Bronchial epithelial cell (primary cell): ENCODE measurements around the gene KCNS3. TPM values are rescaled to one million over a fixed set of nuclear protein-coding genes. Genes with fewer than 3 reads are reported as not detected.
"Not testable (repeated sequence)": the region's sequence is repeated elsewhere in the genome, so short reads cannot be mapped to it uniquely, and the experiment has no call there.

ENCODE experiments used
- DNase-seq: peaks from one replicate; pipeline ENCODE4 v3.0.0-alpha.2; 2010; ENCODE audit warnings: low read depth
- FAIRE-seq: peaks from 2 replicates; lab custom pipeline; 2011; peaks lifted over from hg19 to GRCh38; lab: Jason Lieb, UNC
- H3K27me3 ChIP-seq: 2 replicates; pipeline ENCODE4 v1.5.1; 2011; ENCODE audit warnings: low read length; ENCODE audit not compliant: control insufficient read depth, insufficient read depth
- H3K36me3 ChIP-seq: 2 replicates; pipeline ENCODE4 v1.5.1; 2011; ENCODE audit warnings: low read length; ENCODE audit not compliant: control insufficient read depth, insufficient read depth
- H3K4me3 ChIP-seq: 2 replicates; pipeline ENCODE4 v1.5.1; 2011; ENCODE audit warnings: mild to moderate bottlenecking, low read depth, low read length, control low read depth
- total RNA-seq: library from RNA; depleted of rRNA; stranded (reverse); fragments of >200 nt; gene quantifications from 2 replicates; pipeline ENCODE4 v1.2.1, GENCODE V29; 2014
- TF ChIP-seq, protein P1 (sequence below): IDR thresholded peaks from 2 replicates; pipeline ENCODE4 v1.5.1; 2011; ENCODE audit warnings: mild to moderate bottlenecking, moderate library complexity, low read length, control low read depth, inconsistent platforms; ENCODE audit not compliant: insufficient read depth, severe bottlenecking

The KCNS3 gene
- total RNA-seq, 1 donor from 2014 or later = 6.8 TPM

DNA sequence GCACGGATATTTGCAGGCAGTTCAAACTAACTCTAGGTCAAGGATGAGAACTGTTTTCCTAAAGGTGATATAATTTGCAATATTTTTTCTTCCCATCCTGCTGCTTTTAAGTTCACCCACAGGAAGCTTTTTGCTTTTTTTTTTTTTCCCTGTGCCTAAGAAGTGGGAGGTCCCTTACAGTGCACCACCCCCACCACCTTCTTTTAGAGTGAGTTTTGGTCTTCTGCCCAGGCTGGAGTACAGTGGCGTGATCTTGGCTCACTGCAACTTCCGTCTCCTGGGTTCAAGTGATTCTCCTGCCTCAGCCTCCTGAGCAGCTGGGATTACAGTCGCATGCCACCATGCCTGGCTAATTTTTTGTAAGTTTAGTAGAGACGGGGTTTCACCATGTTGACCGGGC lies 82.5 kb downstream of the KCNS3 start:
- DNase-seq = no peak
- no peaks in the 10 kb centered on the region for H3K36me3 ChIP-seq
- no peak overlapping the region for H3K4me3 ChIP-seq
- FAIRE-seq = no peak
- TF ChIP-seq, protein P1, sequence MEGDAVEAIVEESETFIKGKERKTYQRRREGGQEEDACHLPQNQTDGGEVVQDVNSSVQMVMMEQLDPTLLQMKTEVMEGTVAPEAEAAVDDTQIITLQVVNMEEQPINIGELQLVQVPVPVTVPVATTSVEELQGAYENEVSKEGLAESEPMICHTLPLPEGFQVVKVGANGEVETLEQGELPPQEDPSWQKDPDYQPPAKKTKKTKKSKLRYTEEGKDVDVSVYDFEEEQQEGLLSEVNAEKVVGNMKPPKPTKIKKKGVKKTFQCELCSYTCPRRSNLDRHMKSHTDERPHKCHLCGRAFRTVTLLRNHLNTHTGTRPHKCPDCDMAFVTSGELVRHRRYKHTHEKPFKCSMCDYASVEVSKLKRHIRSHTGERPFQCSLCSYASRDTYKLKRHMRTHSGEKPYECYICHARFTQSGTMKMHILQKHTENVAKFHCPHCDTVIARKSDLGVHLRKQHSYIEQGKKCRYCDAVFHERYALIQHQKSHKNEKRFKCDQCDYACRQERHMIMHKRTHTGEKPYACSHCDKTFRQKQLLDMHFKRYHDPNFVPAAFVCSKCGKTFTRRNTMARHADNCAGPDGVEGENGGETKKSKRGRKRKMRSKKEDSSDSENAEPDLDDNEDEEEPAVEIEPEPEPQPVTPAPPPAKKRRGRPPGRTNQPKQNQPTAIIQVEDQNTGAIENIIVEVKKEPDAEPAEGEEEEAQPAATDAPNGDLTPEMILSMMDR = no peak
- no peaks in the 10 kb centered on the region for H3K27me3 ChIP-seq

DNA sequence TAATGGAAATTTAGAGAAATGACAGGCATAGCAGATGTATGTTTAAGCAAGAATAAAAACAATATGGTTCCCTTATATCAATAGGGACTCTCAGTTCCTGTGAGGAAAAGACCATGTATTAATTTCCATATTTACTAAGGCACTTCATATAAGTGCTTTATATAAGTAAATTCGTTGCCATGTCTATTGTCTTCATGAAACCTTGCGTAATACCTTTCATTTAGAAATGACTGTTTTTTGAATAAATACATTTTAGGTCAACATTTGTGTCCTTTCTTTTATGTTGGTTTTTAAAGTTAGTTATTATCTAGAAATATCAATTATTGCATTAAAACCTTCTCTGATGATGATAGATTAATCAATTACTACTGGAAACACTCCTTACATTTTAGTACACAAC lies 83.3 kb downstream of the KCNS3 start:
- TF ChIP-seq, protein P1 = no peak
- Histone ChIP-seq H3K27me3 (no peaks in the 10 kb centered on the region), H3K36me3 (no peaks in the 10 kb centered on the region), H3K4me3 (no peak overlapping the region)
- DNase-seq (no peak), FAIRE-seq (no peak)

GRCh38 chr2:17962876-17963275 lies 84.4 kb downstream of the KCNS3 start:
- peak; percentile 21 for DNase-seq
- TF ChIP-seq, protein P1 = no peak
- FAIRE-seq = peak; percentile 13

DNA sequence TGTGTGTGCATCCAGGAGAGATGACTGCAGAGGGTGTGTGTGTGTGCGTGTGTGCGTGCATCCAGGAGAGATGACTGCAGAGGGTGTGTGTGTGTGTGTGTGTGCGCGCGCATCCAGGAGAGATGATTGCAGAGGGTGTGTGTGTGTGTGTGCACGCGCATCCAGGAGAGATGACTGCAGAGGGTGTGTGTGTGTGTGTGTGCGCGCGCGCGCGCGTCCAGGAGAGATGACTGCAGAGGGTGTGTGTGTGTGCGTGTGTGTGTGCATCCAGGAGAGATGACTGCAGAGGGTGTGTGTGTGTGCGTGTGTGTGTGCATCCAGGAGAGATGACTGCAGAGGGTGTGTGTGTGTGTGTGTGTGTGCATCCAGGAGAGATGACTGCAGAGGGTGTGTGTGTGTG lies 85.1 kb downstream of the KCNS3 start:
- DNase-seq, FAIRE-seq, H3K36me3 ChIP-seq, H3K27me3 ChIP-seq, H3K4me3 ChIP-seq: not testable (repeated sequence)

More at GRCh38 chr2:17962876-17963275, 84.4 kb downstream of the KCNS3 start:
- no peaks in the 10 kb centered on the region for H3K27me3 ChIP-seq
- no peak overlapping the region for H3K4me3 ChIP-seq
- no peaks in the 10 kb centered on the region for H3K36me3 ChIP-seq

- FAIRE-seq = no peak
- TF ChIP-seq, protein P1 = no peak
- Histone ChIP-seq H3K4me3 (no peak overlapping the region), H3K36me3 (no peaks in the 10 kb centered on the region), H3K27me3 (no peaks in the 10 kb centered on the region)
- no peak for DNase-seq
These were observed 86.7 kb downstream of the KCNS3 start for GRCh38 chr2:17965196-17965595.

- TF ChIP-seq, protein P1 = no peak
- DNase-seq (no peak), FAIRE-seq (no peak)
- Histone ChIP-seq H3K36me3 (no peaks in the 10 kb centered on the region), H3K27me3 (no peaks in the 10 kb centered on the region), H3K4me3 (no peak overlapping the region)
These were observed 88.3 kb downstream of the KCNS3 start for GRCh38 chr2:17966798-17967197.
